ENCODE results near the gene SERP2. TPM values are rescaled to one million over a fixed set of nuclear protein-coding genes. Genes with fewer than 3 reads are reported as not detected.

Gene SERP2
- total RNA-seq, 1 donor from 2014 or later: 2.4 TPM

DNA sequence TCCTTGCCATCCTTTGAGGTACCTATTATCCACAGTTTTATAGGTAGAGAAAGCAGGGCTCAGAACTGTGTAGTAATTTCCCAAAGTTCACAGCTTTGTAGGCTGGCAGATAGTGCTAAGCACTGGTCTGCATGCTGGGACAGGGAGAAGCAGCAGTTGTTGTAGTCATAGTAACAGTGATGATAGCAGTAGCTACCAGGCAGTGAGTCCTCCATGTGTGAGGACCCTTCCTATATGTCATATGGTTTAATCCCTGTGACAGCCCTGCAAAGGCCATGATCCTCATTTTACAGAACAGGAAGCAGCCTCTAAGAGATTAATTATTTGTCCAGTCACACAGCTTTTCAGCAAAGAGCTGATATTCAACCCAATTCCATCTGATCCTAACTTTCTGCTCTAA is 21.0 kb downstream of the SERP2 start:
- H2AFZ ChIP-seq (ENCODE audit: low read depth, low read length): no peak overlapping the region
- H3K9me3 ChIP-seq (ENCODE audit: insufficient read depth, low read depth, low read length): no peaks in the 10 kb centered on the region
- no peaks in the 10 kb centered on the region for H4K20me1 ChIP-seq (ENCODE audit: insufficient read depth, low read length)
- TF ChIP-seq CTCF (IDR thresholded peaks at IDR 0.05; ENCODE audit: insufficient read depth, low read depth, low read length): no peak
- TF ChIP-seq EZH2 (IDR thresholded peaks at IDR 0.05; ENCODE audit: insufficient read depth, low read length): no peak
- no peak overlapping the region for H3K27ac ChIP-seq (ENCODE audit: low read depth, low read length)
- H3K4me3 ChIP-seq (ENCODE audit: insufficient read depth, low read depth, low read length): no peak overlapping the region
- H3K27me3 Mint-ChIP-seq (ENCODE audit: low read depth, unreplicated experiment): peaks cover 2% of the 10 kb centered on the region
- H3K4me3 Mint-ChIP-seq (ENCODE audit: unreplicated experiment): no peak overlapping the region
- DNase-seq (ENCODE audit: low read depth): no peak
- H3K4me1 ChIP-seq (ENCODE audit: insufficient read depth, low read length): peaks cover 13% of the 10 kb centered on the region
- H3K4me2 ChIP-seq (ENCODE audit: low read length): no peak overlapping the region
- FAIRE-seq: no peak
- H3K36me3 Mint-ChIP-seq (ENCODE audit: low read depth, unreplicated experiment): peaks cover 5% of the 10 kb centered on the region
- no peaks in the 10 kb centered on the region for H3K9me3 Mint-ChIP-seq (ENCODE audit: unreplicated experiment)
- no peak overlapping the region for H3K27ac Mint-ChIP-seq (ENCODE audit: unreplicated experiment)
- no peaks in the 10 kb centered on the region for H3K27me3 ChIP-seq (ENCODE audit: insufficient read depth, low read length)
- peaks cover 18% of the 10 kb centered on the region for H3K4me1 Mint-ChIP-seq (ENCODE audit: low read depth, unreplicated experiment)
- H3K9ac ChIP-seq (ENCODE audit: low read length): no peak overlapping the region
- H3K79me2 ChIP-seq (ENCODE audit: insufficient read depth, low read length): no peaks in the 10 kb centered on the region
- H3K36me3 ChIP-seq (ENCODE audit: insufficient read depth, low read length): no peaks in the 10 kb centered on the region

DNA sequence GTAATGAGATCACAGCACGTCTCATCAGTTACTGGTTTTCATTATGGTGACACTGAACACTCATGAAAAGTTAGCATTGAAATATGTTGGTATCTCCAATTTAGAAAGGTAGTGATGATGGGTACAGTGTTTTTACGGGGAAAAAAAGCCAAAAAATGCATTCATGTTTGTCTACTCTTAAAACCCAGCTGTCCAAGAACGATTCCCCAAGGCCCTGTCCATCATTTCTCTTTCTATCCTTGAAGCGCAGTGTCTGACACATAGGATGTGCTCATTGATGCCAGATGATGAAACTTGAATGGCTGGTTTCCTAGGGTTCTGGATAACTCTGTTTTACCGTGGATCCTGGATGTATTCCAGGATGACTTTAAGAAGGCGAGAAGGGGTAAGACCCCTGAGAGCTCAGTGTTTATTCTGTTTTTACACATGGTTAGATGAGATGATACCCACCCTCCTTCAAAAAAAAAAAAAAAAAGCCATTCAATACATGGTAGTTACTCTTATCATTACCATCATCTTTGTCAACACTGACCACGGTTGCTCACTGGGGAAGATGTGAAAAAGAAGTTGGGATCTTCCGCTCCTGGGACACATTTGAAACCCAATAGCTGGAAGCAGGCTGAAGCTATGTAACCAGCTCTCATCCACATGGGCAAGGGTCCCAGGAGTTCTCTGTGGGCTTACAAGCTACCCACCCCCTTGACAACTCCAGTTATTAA is 22.5 kb downstream of the SERP2 start:
- H3K4me2 ChIP-seq (ENCODE audit: low read length): no peak overlapping the region
- H2AFZ ChIP-seq (ENCODE audit: low read depth, low read length): no peak overlapping the region
- Mint-ChIP-seq H3K4me3 (ENCODE audit: unreplicated experiment) (no peak overlapping the region), H3K4me1 (ENCODE audit: low read depth, unreplicated experiment) (peaks cover 18% of the 10 kb centered on the region), H3K9me3 (ENCODE audit: unreplicated experiment) (no peaks in the 10 kb centered on the region), H3K27me3 (ENCODE audit: low read depth, unreplicated experiment) (peaks cover 7% of the 10 kb centered on the region), H3K36me3 (ENCODE audit: low read depth, unreplicated experiment) (peaks cover 5% of the 10 kb centered on the region), H3K27ac (ENCODE audit: unreplicated experiment) (no peak overlapping the region)
- H3K9me3 ChIP-seq (ENCODE audit: insufficient read depth, low read depth, low read length): no peaks in the 10 kb centered on the region
- H3K4me1 ChIP-seq (ENCODE audit: insufficient read depth, low read length): peaks cover 13% of the 10 kb centered on the region
- H4K20me1 ChIP-seq (ENCODE audit: insufficient read depth, low read length): no peaks in the 10 kb centered on the region
- H3K9ac ChIP-seq (ENCODE audit: low read length): no peak overlapping the region
- FAIRE-seq (no peak), DNase-seq (ENCODE audit: low read depth) (no peak)
- H3K36me3 ChIP-seq (ENCODE audit: insufficient read depth, low read length): no peaks in the 10 kb centered on the region
- no peak overlapping the region for H3K27ac ChIP-seq (ENCODE audit: low read depth, low read length)
- H3K4me3 ChIP-seq (ENCODE audit: insufficient read depth, low read depth, low read length): no peak overlapping the region
- H3K27me3 ChIP-seq (ENCODE audit: insufficient read depth, low read length): no peaks in the 10 kb centered on the region
- no peak for TF ChIP-seq EZH2 (IDR thresholded peaks at IDR 0.05; ENCODE audit: insufficient read depth, low read length)
- TF ChIP-seq CTCF (IDR thresholded peaks at IDR 0.05; ENCODE audit: insufficient read depth, low read depth, low read length): no peak
- H3K79me2 ChIP-seq (ENCODE audit: insufficient read depth, low read length): no peaks in the 10 kb centered on the region
